IMR-90 (cell line): ENCODE results near the gene CFAP97. TPM values are rescaled to one million over a fixed set of nuclear protein-coding genes. Genes with fewer than 3 reads are reported as not detected.

Experiments used
- ATAC-seq: fragments of 200-7000 bp; cut with Tn5 transposase; 2 replicates; pipeline ENCODE4 v1.9.1; 2020; ENCODE audit warnings: low read depth, mild to moderate bottlenecking, moderate library complexity
- BruUV-seq: library from RNA; stranded (reverse); fragments of 400-500 nt; replicated peaks from 2 replicates; lab custom pipeline; 2021; lab: Mats Ljungman, UMichigan
- CTCF ChIA-PET: fragments of 300-600 bp; formaldehyde crosslinking; extraction: SDS; loops from one replicate; lab custom pipeline; 2021; ENCODE audit warnings: antibody characterized with exemption; lab: Yijun Ruan, JAX
- POLR2A ChIA-PET: fragments of 300-600 bp; sonication (Branson Sonifier 250); formaldehyde crosslinking; loops from one replicate; lab custom pipeline; 2022; ENCODE audit warnings: antibody characterized with exemption; ENCODE audit not compliant: unreplicated experiment; lab: Charles Lee
- DNase-seq: peaks from one replicate; pipeline ENCODE4 v3.0.0; 2013
- H2AFZ ChIP-seq: replicated peaks from 2 replicates; pipeline ENCODE3; 2013; ENCODE audit warnings: low read length, mild to moderate bottlenecking; ENCODE audit not compliant: poor library complexity
- H2AK5ac ChIP-seq: 2 replicates; pipeline ENCODE4 v1.6.1; 2013; ENCODE audit warnings: low read depth, low read length, inconsistent platforms
- H2AK9ac ChIP-seq: replicated peaks from 2 replicates; pipeline ENCODE3; 2013; ENCODE audit warnings: mild to moderate bottlenecking, low read depth, low read length, moderate library complexity; ENCODE audit not compliant: poor library complexity
- H2BK120ac ChIP-seq: 2 replicates; pipeline ENCODE4 v1.6.1; 2013; ENCODE audit warnings: low read depth, low read length, inconsistent platforms
- H2BK15ac ChIP-seq: 3 replicates; pipeline ENCODE4 v1.6.1; 2013; ENCODE audit warnings: low read depth, low read length, inconsistent platforms
- H2BK20ac ChIP-seq: 2 replicates; pipeline ENCODE4 v1.6.1; 2013; ENCODE audit warnings: low read depth, mild to moderate bottlenecking, inconsistent platforms, low read length, moderate library complexity
- H2BK5ac ChIP-seq: 2 replicates; pipeline ENCODE4 v1.6.1; 2013; ENCODE audit warnings: mild to moderate bottlenecking, low read depth, low read length, inconsistent platforms; ENCODE audit not compliant: poor library complexity, severe bottlenecking
- H3K14ac ChIP-seq: replicated peaks from 2 replicates; pipeline ENCODE4 v1.6.1; 2013; ENCODE audit warnings: low read depth, low read length, inconsistent platforms
- H3K18ac ChIP-seq: 2 replicates; pipeline ENCODE4 v1.6.1; 2013; ENCODE audit warnings: low read depth, low read length, control low read depth
- H3K23ac ChIP-seq: 2 replicates; pipeline ENCODE4 v1.6.1; 2013; ENCODE audit warnings: low read depth, low read length, inconsistent platforms
- H3K27ac ChIP-seq: 2 replicates; pipeline ENCODE4 v1.5.1; 2013; ENCODE audit warnings: mild to moderate bottlenecking, control low read depth, low read length; ENCODE audit not compliant: insufficient read depth
- H3K27me3 ChIP-seq: 2 replicates; pipeline ENCODE4 v1.6.1; 2013; ENCODE audit warnings: low read length; ENCODE audit not compliant: control insufficient read depth, insufficient read depth
- H3K36me3 ChIP-seq: 2 replicates; pipeline ENCODE4 v1.6.1; 2013; ENCODE audit warnings: low read length, mixed read lengths; ENCODE audit not compliant: control insufficient read depth, insufficient read depth
- H3K4ac ChIP-seq: 2 replicates; pipeline ENCODE4 v1.6.1; 2013; ENCODE audit warnings: low read depth, low read length, inconsistent platforms
- H3K4me1 ChIP-seq: 2 replicates; pipeline ENCODE4 v1.6.1; 2013; ENCODE audit warnings: low read length, mixed read lengths; ENCODE audit not compliant: control insufficient read depth, insufficient read depth
- H3K4me2 ChIP-seq: 2 replicates; pipeline ENCODE4 v1.6.1; 2013; ENCODE audit warnings: low read depth, mild to moderate bottlenecking, control low read depth, low read length, moderate library complexity
- H3K4me3 ChIP-seq: 2 replicates; pipeline ENCODE4 v1.5.1; 2013; ENCODE audit warnings: low read depth, mild to moderate bottlenecking, control low read depth, low read length, moderate library complexity; ENCODE audit not compliant: insufficient read depth
- H3K56ac ChIP-seq: 2 replicates; pipeline ENCODE4 v1.6.1; 2013; ENCODE audit warnings: low read length, inconsistent platforms; ENCODE audit not compliant: insufficient read depth; ENCODE audit errors: extremely low read depth
- H3K79me1 ChIP-seq, 2 experiments: 2 replicates each; pipeline ENCODE4 v1.6.1; 2013; ENCODE audit warnings: low read length in 2 of 2, inconsistent platforms in 1 of 2, low read depth in 1 of 2
- H3K9ac ChIP-seq: 2 replicates; pipeline ENCODE4 v1.6.1; 2013; ENCODE audit warnings: low read depth, low read length, control low read depth
- H3K9me1 ChIP-seq: 2 replicates; pipeline ENCODE4 v1.6.1; 2013; ENCODE audit warnings: low read length, inconsistent platforms; ENCODE audit not compliant: insufficient read depth
- H3K9me3 ChIP-seq: 2 replicates; pipeline ENCODE4 v1.6.1; 2013; ENCODE audit warnings: low read length; ENCODE audit not compliant: control insufficient read depth, insufficient read depth
- H4K20me1 ChIP-seq: 2 replicates; pipeline ENCODE4 v1.6.1; 2013; ENCODE audit warnings: low read length, inconsistent platforms; ENCODE audit not compliant: insufficient read depth
- H4K5ac ChIP-seq: 2 replicates; pipeline ENCODE4 v1.6.1; 2013; ENCODE audit warnings: mild to moderate bottlenecking, low read depth, low read length, control low read depth
- H4K8ac ChIP-seq, 2 experiments: 2 replicates each; pipeline ENCODE4 v1.6.1; 2013; ENCODE audit warnings: low read depth in 2 of 2, low read length in 2 of 2, control low read depth in 1 of 2, inconsistent platforms in 1 of 2
- H4K91ac ChIP-seq: 2 replicates; pipeline ENCODE4 v1.6.1; 2013; ENCODE audit warnings: low read depth, low read length, inconsistent platforms; ENCODE audit not compliant: insufficient read depth
- BHLHE40 ChIP-seq: fragments of 150-350 bp; IDR thresholded peaks from 2 replicates; pipeline ENCODE4 v1.6.1; 2016; ENCODE audit warnings: mild to moderate bottlenecking, low read depth, low read length
- CEBPB ChIP-seq: IDR thresholded peaks from 2 replicates; pipeline ENCODE4 v1.6.1; 2012; ENCODE audit warnings: low read depth, low read length, improper control_type of control experiment
- CHD1 ChIP-seq: IDR thresholded peaks from 2 replicates; pipeline ENCODE4 v1.6.1; 2012; ENCODE audit warnings: low read depth, low read length, improper control_type of control experiment
- CTCF ChIP-seq: conservative IDR thresholded peaks from 2 replicates; pipeline ENCODE4 v1.5.1; 2012; ENCODE audit warnings: mild to moderate bottlenecking, low read depth, low read length, improper control_type of control experiment
- ELK1 ChIP-seq: fragments of 150-350 bp; IDR thresholded peaks from 2 replicates; pipeline ENCODE4 v1.6.1; 2016; ENCODE audit warnings: low read depth, mild to moderate bottlenecking, low read length, moderate library complexity, borderline replicate concordance
- FOS ChIP-seq: fragments of 150-350 bp; IDR thresholded peaks from 2 replicates; pipeline ENCODE4 v1.6.1; 2016; ENCODE audit warnings: low read depth, low read length
- MAFK ChIP-seq: IDR thresholded peaks from 2 replicates; pipeline ENCODE4 v1.6.1; 2012; ENCODE audit warnings: low read depth, low read length, improper control_type of control experiment
- MAZ ChIP-seq: IDR thresholded peaks from 2 replicates; pipeline ENCODE4 v1.6.1; 2012; ENCODE audit warnings: low read depth, mild to moderate bottlenecking, low read length, improper control_type of control experiment, moderate library complexity, borderline replicate concordance
- MXI1 ChIP-seq: IDR thresholded peaks from 2 replicates; pipeline ENCODE4 v1.6.1; 2012; ENCODE audit warnings: low read depth, mild to moderate bottlenecking, low read length, moderate library complexity, borderline replicate concordance
- NFE2L2 ChIP-seq: fragments of 150-350 bp; IDR thresholded peaks from 2 replicates; pipeline ENCODE4 v1.6.1; 2016; ENCODE audit warnings: low read depth, mild to moderate bottlenecking, low read length
- POLR2A ChIP-seq: IDR thresholded peaks from 2 replicates; pipeline ENCODE4 v1.6.1; 2012; ENCODE audit warnings: mild to moderate bottlenecking, low read depth, low read length
- RAD21 ChIP-seq: IDR thresholded peaks from 2 replicates; pipeline ENCODE4 v1.6.1; 2012; ENCODE audit warnings: low read length, improper control_type of control experiment
- RCOR1 ChIP-seq: IDR thresholded peaks from 2 replicates; pipeline ENCODE4 v1.6.1; 2012; ENCODE audit warnings: mild to moderate bottlenecking, low read length, improper control_type of control experiment; ENCODE audit not compliant: insufficient replicate concordance
- RFX5 ChIP-seq: IDR thresholded peaks from 2 replicates; pipeline ENCODE4 v1.8.0; 2012; ENCODE audit warnings: low read depth, mild to moderate bottlenecking, low read length, moderate library complexity
- SMC3 ChIP-seq: fragments of 150-350 bp; IDR thresholded peaks from 2 replicates; pipeline ENCODE4 v1.6.1; 2016; ENCODE audit warnings: low read depth, mild to moderate bottlenecking, antibody characterized with exemption, low read length, moderate library complexity
- USF2 ChIP-seq: fragments of 150-350 bp; IDR thresholded peaks from 2 replicates; pipeline ENCODE4 v1.6.1; 2017; ENCODE audit warnings: mild to moderate bottlenecking, antibody characterized with exemption, low read length, low read depth
- WGBS, 2 experiments: methylation state at CpG; one replicate each; pipeline versions ENCODE4 v1.1.5 to v1.1.7; 2013; ENCODE audit warnings: missing lambda C conversion rate in 2 of 2; ENCODE audit not compliant: insufficient read length in 1 of 2; ENCODE audit errors: extremely low coverage in 2 of 2; 5-methylcytosine and 5-hydroxymethylcytosine counted together
- dilution Hi-C: fragments of 300-500 bp; cut with HindIII; formaldehyde crosslinking; loops from one replicate; pipeline ENCODE4 v1.14.3; 2018; ENCODE audit warnings: low sequenced_read_pairs; ENCODE audit not compliant: unreplicated experiment
- in situ Hi-C: fragments of 300-500 bp; cut with MboI; formaldehyde crosslinking; loops from 3 replicates; pipeline ENCODE4 v1.14.3; 2019; ENCODE audit warnings: low sequenced_read_pairs, inconsistent platforms, mixed read lengths
- intact Hi-C: fragments of 100-400 bp; cut with micrococcal nuclease; formaldehyde crosslinking; loops from 2 replicates; pipeline ENCODE4 v1.10.0; 2022
- polyA plus RNA-seq, 3 experiments: library from polyadenylated mRNA; depleted of rRNA; stranded (reverse); fragments of >200 nt; gene quantifications; 2 replicates each; pipeline ENCODE4 v1.2.3, GENCODE V29; 2012; ENCODE audit warnings: low replicate concordance in 1 of 3
- total RNA-seq: library from RNA; depleted of rRNA; stranded (reverse); fragments of >200 nt; gene quantifications from 2 replicates; pipeline ENCODE4 v1.2.3, GENCODE V29; 2012

Gene CFAP97
- total and polyA plus RNA-seq, 2 of the 4 experiments (the other 2 are of a cell fraction) = 14.5 to 16.0 TPM

- no peak overlapping the region for H3K4ac ChIP-seq
- DNase-seq = no peak
- intact Hi-C loops = no loop called here
- no peak overlapping the region for H4K91ac ChIP-seq
- H3K9ac ChIP-seq = no peak overlapping the region
- no peak overlapping the region for H3K27ac ChIP-seq
- no peak overlapping the region for H4K5ac ChIP-seq
- H3K4me1 ChIP-seq = no peaks in the 10 kb centered on the region
- H3K27me3 ChIP-seq = peaks cover 5% of the 10 kb centered on the region
- no peaks in the 10 kb centered on the region for H4K20me1 ChIP-seq
- H2AFZ ChIP-seq = no peak overlapping the region
- no peak overlapping the region for H2BK20ac ChIP-seq
- no peak for ATAC-seq
- no peaks in the 10 kb centered on the region for H3K9me3 ChIP-seq
- TF ChIP-seq USF2 (no peak), CHD1 (no peak), CEBPB (no peak), BHLHE40 (no peak), MAZ (no peak), MXI1 (no peak), RAD21 (no peak), POLR2A (no peak), FOS (no peak), MAFK (no peak), ELK1 (no peak), SMC3 (no peak), NFE2L2 (no peak), CTCF (no peak), RFX5 (no peak), RCOR1 (no peak)
- no peak overlapping the region for H4K8ac ChIP-seq
- H3K56ac ChIP-seq = no peak overlapping the region
- no peak overlapping the region for H3K4me2 ChIP-seq
- no peak overlapping the region for H2AK9ac ChIP-seq
- H3K79me1 ChIP-seq = no peaks in the 10 kb centered on the region
- no peak overlapping the region for H2BK120ac ChIP-seq
- no peaks in the 10 kb centered on the region for H3K36me3 ChIP-seq
- WGBS, 2 experiments = 87% methylated on average over 10 of the region's 24 CpGs; no CpG with 5 or more reads in 1 of the 2 experiments
- no peaks in the 10 kb centered on the region for H3K9me1 ChIP-seq
- no peak overlapping the region for H2BK5ac ChIP-seq
- dilution Hi-C loops = no loop called here
- POLR2A ChIA-PET = no interaction called here
- in situ Hi-C loops = loop anchor here (5.0 to 10.0 kb wide), 2 partner anchors 95 to 133 kb away; no protein-coding TSS in a partner anchor
- H2BK15ac ChIP-seq = no peak overlapping the region
- BruUV-seq = no TSS peak
- CTCF ChIA-PET = no interaction called here
- no peak overlapping the region for H3K23ac ChIP-seq
- no peak overlapping the region for H3K18ac ChIP-seq
- no peak overlapping the region for H3K14ac ChIP-seq
- H2AK5ac ChIP-seq = no peak overlapping the region
- H3K4me3 ChIP-seq = no peak overlapping the region
These were observed 66.4 kb downstream of the CFAP97 start for GRCh38 chr4:185137233-185137925.
